Pancreas (tissue), 10 donors: ENCODE results near the gene SULT2B1. TPM values are rescaled to one million over a fixed set of nuclear protein-coding genes. Genes with fewer than 3 reads are reported as not detected.

Experiments
- ATAC-seq, 4 donors: fragments of 200-7000 bp; cut with Tn5 transposase; one replicate each; pipeline versions ENCODE4 v1.8.0 to v1.9.1; 2020; ENCODE audit warnings: mild to moderate bottlenecking in 4 of 4, moderate library complexity in 4 of 4
- DNase-seq, 6 donors: peaks; one replicate each; pipeline ENCODE4 v3.0.0-alpha.2; 2020
- FAIRE-seq: peaks from 2 replicates; lab custom pipeline; 2012; peaks lifted over from hg19 to GRCh38; lab: Jason Lieb, UNC
- H3K27ac ChIP-seq, 4 donors: fragments of 200-600 bp; sonication (generic); 1 replicate in 3 of 4; 2 replicates in 1 of 4; pipeline versions ENCODE4 v1.5.0 to v1.8.0; 2020
- H3K27me3 ChIP-seq, 4 donors: fragments of 200-600 bp; one replicate each; pipeline ENCODE4 v1.8.0; 2021
- H3K36me3 ChIP-seq, 3 donors: fragments of 200-600 bp; sonication (generic) in 1 of 3; one replicate each; pipeline versions ENCODE4 v1.5.0 to v1.8.0; 2020 to 2021
- H3K4me1 ChIP-seq, 3 donors: fragments of 200-600 bp; one replicate each; pipeline ENCODE4 v1.8.0; 2021
- H3K4me3 ChIP-seq, 4 donors: fragments of 200-600 bp; sonication (generic) in 2 of 4; one replicate each; pipeline versions ENCODE4 v1.5.0 to v1.8.0; 2020 to 2021
- H3K9me3 ChIP-seq, 4 donors: fragments of 200-600 bp; one replicate each; pipeline ENCODE4 v1.8.0; 2021
- WGBS, 2 donors: extraction: QIAGEN DNeasy Blood & Tissue Kit; methylation state at CpG; one replicate each; pipeline ENCODE4 v1.1.7; 2013; 5-methylcytosine and 5-hydroxymethylcytosine counted together
- intact Hi-C, 3 donors: fragments of 100-400 bp; cut with DNase I; formaldehyde crosslinking; loops; one replicate each; pipeline versions ENCODE4 v1.11.1 to v1.14.2; 2022
- polyA plus RNA-seq, 2 donors: library from polyadenylated mRNA; stranded (reverse); fragments of 200-250 nt; gene quantifications; one replicate each; pipeline ENCODE4 v1.2.3, GENCODE V29; 2013
- total RNA-seq, 6 donors: library from RNA; stranded (reverse); fragmentation: NEBNext Ultra II Directional in 4 of 6; extraction: Animal tissue kit (Norgen Biotek cat#: 25700) in 4 of 6; gene quantifications; one replicate each; pipeline versions ENCODE4 v1.2.1 to v1.2.4, GENCODE V29; 2021 to 2023
- TF ChIP-seq, protein P1 (sequence below), 4 donors: fragments of 200-600 bp; sonication (generic) in 3 of 4; IDR thresholded peaks; one replicate each; pipeline versions ENCODE4 v1.5.0 to v1.8.0; 2021; ENCODE audit warnings: antibody characterized with exemption in 4 of 4
- donor health status: healthy with polysubstance abuse.
- donor health status: DM: no; HTN: no; CAD: no; lungs with moderate emphysema.
- donor health status: DM: no; HTN: no; CAD: no.
- donor health status: control.
- donor health status: control.
- donor health status: Bipolar disorder and iron deficiency.
- donor health status: DM: yes; HTN: yes; CAD: no.
- donor health status: DM: no; HTN: no; CAD: no.
- donor health status: DM: no; HTN: no; CAD: no.
- donor health status: DM: yes; HTN: yes; CAD: no.

SULT2B1 gene
- total and polyA plus RNA-seq, 8 donors, result 0.32 to 1.7 (median 0.62) TPM; not detected in 1

DNA sequence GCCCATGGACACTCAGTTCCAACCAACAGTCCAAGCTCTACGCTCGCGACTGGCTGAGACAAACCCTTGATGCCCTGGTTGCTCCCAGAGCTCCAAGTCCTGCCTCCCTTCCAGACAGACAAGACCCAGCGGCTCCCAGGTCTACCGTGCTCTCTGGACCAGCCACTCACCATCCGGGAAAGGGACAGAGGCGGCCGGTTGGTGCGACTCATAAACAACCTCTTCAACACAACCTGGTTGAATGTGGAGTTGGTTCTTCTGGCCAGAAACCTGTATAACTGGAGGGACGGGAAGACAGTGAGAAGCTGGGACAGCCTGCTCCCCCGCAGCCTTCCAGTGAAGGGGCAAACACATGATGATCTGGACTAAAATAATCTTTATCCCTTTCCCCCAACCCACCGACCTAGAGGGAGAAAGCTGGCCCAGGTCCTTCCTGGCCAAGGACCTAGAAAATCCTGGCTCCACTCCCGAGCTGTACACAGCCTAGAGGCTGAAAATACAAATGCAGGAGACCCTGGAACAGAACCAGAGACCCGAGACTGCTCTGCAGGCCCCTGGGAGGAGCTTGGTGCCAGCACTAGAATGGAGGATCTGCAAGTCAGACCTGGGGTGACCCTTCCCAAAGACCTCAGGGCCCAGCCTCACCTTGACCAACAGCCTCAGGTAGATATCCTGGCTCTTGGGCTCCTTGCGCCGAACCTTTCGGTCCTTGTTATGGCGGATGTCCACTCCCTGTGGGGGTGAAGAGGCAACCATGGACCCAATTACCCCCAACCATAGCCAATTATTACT, 65.4 kb downstream of the SULT2B1 start:
- intact Hi-C loops, result no loop called here
- no peaks in the 10 kb centered on the region for H3K27me3 ChIP-seq
- no peak overlapping the region for H3K27ac ChIP-seq
- peaks cover 0 to 24% (median 22%) of the 10 kb centered on the region in 3 donors for H3K36me3 ChIP-seq
- H3K9me3 ChIP-seq, result no peaks in the 10 kb centered on the region
- peak overlapping the region; percentile 63 to 93 (median 76) for H3K4me3 ChIP-seq
- TF ChIP-seq, protein P1, sequence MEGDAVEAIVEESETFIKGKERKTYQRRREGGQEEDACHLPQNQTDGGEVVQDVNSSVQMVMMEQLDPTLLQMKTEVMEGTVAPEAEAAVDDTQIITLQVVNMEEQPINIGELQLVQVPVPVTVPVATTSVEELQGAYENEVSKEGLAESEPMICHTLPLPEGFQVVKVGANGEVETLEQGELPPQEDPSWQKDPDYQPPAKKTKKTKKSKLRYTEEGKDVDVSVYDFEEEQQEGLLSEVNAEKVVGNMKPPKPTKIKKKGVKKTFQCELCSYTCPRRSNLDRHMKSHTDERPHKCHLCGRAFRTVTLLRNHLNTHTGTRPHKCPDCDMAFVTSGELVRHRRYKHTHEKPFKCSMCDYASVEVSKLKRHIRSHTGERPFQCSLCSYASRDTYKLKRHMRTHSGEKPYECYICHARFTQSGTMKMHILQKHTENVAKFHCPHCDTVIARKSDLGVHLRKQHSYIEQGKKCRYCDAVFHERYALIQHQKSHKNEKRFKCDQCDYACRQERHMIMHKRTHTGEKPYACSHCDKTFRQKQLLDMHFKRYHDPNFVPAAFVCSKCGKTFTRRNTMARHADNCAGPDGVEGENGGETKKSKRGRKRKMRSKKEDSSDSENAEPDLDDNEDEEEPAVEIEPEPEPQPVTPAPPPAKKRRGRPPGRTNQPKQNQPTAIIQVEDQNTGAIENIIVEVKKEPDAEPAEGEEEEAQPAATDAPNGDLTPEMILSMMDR (IDR thresholded peaks at IDR 0.05), result no peak
- 38 to 45% methylated on average over 18 of the region's 18 CpGs for WGBS, 2 donors
- peak in 4 of 6 donors; percentile 35 to 60 (median 48) for DNase-seq
- no peak for ATAC-seq
- FAIRE-seq, result no peak
- H3K4me1 ChIP-seq, result peaks cover 8 to 22% (median 12%) of the 10 kb centered on the region in 3 donors

DNA sequence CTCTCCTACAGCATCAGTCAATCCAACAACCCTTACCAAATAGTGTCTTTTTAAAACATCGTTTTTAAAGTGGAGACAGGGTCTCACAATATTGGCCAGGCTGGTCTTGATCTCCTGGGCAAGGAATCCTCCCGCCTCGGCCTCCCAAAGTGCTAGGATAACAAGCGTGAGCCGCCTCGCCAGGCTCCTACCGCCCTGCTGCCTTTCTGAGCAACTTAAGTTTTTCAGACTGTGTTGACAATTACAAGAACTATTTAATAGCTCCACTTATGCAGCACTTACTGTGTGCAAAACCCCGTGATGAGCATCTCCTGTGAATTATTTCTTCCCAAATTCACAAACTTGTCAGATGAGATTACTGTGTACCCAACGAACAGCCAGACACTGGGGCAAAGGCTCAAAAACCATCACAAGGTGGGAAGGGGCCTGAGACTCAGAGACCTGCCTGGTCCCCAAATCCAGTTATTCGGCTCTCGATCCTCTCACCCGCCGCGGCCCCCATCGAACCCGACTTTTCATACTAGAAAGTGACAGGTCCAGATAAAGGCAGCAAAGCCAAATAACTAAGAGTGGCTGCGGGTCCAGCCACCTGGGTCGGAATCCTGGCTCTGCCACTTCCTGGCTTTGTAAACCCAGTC, 66.4 kb downstream of the SULT2B1 start:
- peak in 4 of 6 donors; percentile 8 to 78 (median 62) for DNase-seq
- no peak for FAIRE-seq
- no peaks in the 10 kb centered on the region for H3K27me3 ChIP-seq
- WGBS, 2 donors, result 1% methylated on average over 18 of the region's 18 CpGs
- TF ChIP-seq, protein P1 (IDR thresholded peaks at IDR 0.05), result no peak
- H3K9me3 ChIP-seq, result no peaks in the 10 kb centered on the region
- peaks cover 0 to 24% (median 22%) of the 10 kb centered on the region in 3 donors for H3K36me3 ChIP-seq
- peak overlapping the region; percentile 56 to 89 (median 80) for H3K27ac ChIP-seq
- ATAC-seq, result no peak
- H3K4me1 ChIP-seq, result peaks cover 8 to 27% (median 12%) of the 10 kb centered on the region in 3 donors
- intact Hi-C loops, result no loop called here
- H3K4me3 ChIP-seq, result peak overlapping the region; percentile 63 to 93 (median 76)

DNA sequence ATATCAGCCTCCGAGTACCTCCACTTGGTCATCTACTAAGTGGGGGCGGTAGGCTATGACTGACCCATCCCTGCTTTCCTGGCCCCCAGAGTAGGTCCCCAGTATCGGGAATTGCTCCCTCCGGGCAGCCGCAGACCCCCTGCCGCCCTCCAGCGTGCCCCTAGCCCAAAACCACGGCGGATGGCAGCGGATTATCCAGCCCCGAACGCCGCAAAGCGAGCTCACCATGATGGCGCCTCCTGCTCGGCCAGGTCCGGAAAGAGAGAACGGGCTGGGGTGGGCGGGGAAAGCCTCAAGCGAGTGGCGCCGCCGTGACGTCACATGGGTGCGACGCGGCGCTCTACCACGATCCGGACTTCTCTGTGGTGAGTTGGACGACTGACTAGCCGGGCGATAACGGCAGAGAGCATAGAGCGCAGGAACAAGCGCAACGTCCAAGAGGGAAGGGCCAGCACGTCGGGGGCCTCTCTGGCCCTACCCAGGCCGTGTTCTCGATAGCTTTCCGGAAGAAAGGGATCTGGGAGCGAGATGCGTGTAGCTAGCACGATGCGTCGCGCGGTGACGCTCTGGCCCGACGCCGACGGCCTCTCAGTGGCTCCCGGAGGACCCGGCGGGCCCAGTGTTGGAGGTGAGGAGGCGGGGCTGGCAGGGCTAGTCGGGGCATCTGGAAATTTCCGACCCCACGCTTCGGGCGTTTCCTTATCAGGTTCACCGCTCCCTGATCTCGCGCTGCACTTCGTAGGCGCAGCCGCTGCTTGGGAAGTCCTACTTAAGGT, 67.1 kb downstream of the SULT2B1 start, which contains the start of the genes RPL18 and SPHK2:
Gene RPL18 (minus strand): TSS at position 263 of the 776 bp plus-strand sequence. CDS start 35 bp downstream, at position 228.
Gene SPHK2 (plus strand): TSS at position 591 of the 776 bp plus-strand sequence. CDS start 1,009 bp downstream, outside the sequence.
- FAIRE-seq (peak; percentile 75), DNase-seq (peak; percentile 97 to 99 (median 98)), ATAC-seq (peak; percentile 83 to 88 (median 86))
- intact Hi-C loops, result no loop called here
- WGBS, 2 donors, result 0% methylated on average over 67 to 69 of the region's 69 CpGs
- TF ChIP-seq, protein P1 (IDR thresholded peaks at IDR 0.05), result no peak
- Histone ChIP-seq H3K4me1 (peaks cover 8 to 31% (median 12%) of the 10 kb centered on the region in 3 donors), H3K36me3 (peaks cover 0 to 24% (median 22%) of the 10 kb centered on the region in 3 donors), H3K4me3 (peak within 1 kb of the TSS; percentile 63 to 93 (median 76)), H3K27me3 (no peaks in the 10 kb centered on the region), H3K9me3 (no peaks in the 10 kb centered on the region), H3K27ac (peak within 1 kb of the TSS; percentile 73 to 89 (median 80))

DNA sequence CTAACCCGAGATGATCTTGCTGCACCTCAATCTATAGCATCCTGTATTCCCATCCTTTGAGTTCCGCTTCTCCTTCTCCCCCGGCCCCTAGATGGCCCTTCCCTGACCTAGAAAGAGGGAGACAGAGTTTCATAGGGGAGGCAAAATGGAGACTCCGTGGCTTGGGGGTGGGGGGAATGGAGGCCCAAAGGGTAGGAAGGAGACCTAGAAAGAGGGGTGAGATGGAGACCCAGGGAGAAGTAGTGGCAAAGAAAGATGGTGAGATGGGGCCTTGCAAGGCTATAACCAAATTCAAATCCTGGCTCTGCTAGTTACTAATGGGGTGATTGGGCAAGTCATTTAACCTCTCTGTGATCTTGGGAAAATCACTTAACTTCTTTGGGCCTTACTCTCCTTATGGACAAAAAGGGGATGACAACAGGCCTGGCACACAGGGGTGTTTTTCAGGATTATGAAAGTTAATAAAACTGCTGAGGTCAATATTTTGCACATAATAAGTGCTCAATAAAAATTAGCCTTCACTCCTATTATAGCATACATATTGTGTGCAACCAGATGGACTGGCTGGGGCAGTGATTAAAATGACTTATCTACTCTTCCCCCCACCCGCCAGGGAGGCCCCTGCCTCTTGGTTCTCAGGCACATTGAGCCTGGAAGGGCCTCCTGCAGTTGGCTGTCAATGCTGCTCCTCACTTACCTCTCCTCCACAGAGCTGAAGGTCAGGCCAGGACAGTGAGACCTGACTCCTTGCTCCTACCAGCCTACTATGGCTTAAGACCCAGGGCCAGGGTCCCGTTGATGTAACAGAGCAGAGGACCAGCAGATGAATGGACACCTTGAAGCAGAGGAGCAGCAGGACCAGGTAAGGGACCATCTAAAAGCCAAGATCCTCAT, 68.0 kb downstream of the SULT2B1 start:
- TF ChIP-seq, protein P1 (IDR thresholded peaks at IDR 0.05), result no peak
- DNase-seq (peak in 2 of 6 donors; percentile 34 to 36), FAIRE-seq (no peak), ATAC-seq (no peak)
- WGBS, 2 donors, result 26 to 30% methylated on average over 6 of the region's 6 CpGs
- Histone ChIP-seq H3K9me3 (no peaks in the 10 kb centered on the region), H3K4me3 (peak overlapping the region; percentile 13 to 68 (median 50)), H3K27me3 (no peaks in the 10 kb centered on the region), H3K4me1 (peaks cover 8 to 31% (median 12%) of the 10 kb centered on the region in 3 donors), H3K27ac (peak overlapping the region; percentile 73 to 89 (median 80)), H3K36me3 (peaks cover 0 to 24% (median 20%) of the 10 kb centered on the region in 3 donors)
- intact Hi-C loops, result no loop called here
